GM12872 (cell line): Measurements from ENCODE around the gene NRDE2.

Experiments
- CTCF ChIP-seq: IDR thresholded peaks from 3 replicates; pipeline ENCODE4 v1.5.1; 2011; ENCODE audit warnings: low read depth, mild to moderate bottlenecking, low read length, moderate library complexity; ENCODE audit not compliant: insufficient read depth

NRDE2 gene

GRCh38 chr14:90332271-90332584, 487 bp upstream of the NRDE2 start:
- no peak for TF ChIP-seq CTCF

GRCh38 chr14:90330203-90331196, 1.2 kb downstream of the NRDE2 start:
- no peak for TF ChIP-seq CTCF

GRCh38 chr14:90321891-90322290, 9.8 kb downstream of the NRDE2 start:
- TF ChIP-seq CTCF: no peak

- TF ChIP-seq CTCF: no peak
These were observed 11.9 kb downstream of the NRDE2 start for GRCh38 chr14:90319634-90320541.

GRCh38 chr14:90319173-90319572, 12.6 kb downstream of the NRDE2 start:
- no peak for TF ChIP-seq CTCF

- no peak for TF ChIP-seq CTCF
These were observed 13.7 kb downstream of the NRDE2 start for GRCh38 chr14:90318016-90318415.

GRCh38 chr14:90317286-90317685, 14.5 kb downstream of the NRDE2 start:
- TF ChIP-seq CTCF: no peak
